ENCODE data around the gene UBE2E2.

Gene UBE2E2

DNA sequence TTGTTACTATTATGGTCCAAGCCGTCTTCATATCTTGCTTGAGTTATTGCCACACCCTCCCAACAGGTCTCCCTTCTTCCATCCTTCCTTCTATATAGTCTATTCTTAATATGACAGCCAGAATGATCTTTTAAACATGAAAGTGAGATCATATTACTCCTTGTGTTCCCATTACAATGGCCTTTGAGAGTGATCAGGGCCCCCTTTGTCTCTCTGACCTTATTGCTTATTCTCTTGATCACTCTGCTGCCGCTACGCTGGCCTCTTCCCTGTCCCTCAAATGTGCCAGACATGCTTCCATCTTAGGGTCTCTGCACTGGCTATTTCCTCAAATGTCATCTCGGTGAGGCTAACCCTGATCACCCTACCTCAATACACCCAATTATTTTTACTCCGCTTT lies 38.1 kb downstream of the UBE2E2 start:
- no peak for DNase-seq

DNA sequence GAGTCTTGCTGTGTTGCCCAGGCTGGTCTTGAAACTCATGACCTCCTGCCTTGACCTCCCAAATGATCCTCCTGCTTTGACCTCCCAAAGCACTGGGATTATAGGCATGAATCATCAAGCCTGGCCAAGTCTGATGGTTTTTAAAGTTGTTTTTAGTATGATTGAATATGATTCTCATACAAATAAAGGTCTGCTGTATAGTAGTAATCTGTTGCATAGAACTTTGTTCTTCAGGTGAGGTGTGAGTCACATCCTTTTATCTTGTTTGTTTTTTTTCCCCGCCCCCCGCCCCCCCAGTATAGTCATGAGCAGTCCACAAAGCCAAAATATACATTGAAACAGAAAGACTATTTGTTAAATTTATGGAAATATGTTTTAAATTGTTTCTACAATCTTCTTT lies 39.0 kb downstream of the UBE2E2 start:
- DNase-seq: no peak

DNA sequence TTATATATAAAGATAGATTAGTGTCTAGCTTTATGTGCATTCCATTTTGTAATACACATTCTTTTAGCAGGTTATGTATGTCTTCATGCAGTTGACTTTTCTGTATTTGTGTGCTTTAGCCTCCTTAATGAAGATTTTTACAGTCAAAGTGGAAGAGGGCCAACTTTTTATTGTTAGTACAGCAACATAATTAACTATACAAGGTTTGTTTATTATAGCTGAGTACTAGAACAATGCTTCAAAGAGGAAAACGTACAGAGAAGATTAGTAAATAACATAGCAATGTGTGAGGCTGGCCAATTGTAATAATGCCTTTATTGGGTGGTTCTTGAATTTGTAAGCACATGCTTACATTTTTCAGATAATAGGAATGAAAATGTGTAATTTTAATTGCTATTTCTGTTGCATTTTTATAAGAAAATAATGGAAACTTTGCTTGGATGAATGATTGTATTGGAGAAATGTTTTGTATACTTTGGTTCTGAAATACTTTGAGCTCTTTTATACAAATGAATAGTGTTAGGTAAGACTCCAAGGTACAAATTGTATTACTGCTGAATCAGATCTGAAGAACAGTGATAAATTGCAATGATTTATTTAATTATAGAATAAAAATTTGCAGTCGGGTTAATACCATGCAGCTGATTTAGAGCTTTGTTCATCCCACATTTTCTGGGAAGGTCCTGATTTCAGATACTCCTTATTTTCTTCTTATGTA lies 41.4 kb downstream of the UBE2E2 start:
- no peak for DNase-seq

DNA sequence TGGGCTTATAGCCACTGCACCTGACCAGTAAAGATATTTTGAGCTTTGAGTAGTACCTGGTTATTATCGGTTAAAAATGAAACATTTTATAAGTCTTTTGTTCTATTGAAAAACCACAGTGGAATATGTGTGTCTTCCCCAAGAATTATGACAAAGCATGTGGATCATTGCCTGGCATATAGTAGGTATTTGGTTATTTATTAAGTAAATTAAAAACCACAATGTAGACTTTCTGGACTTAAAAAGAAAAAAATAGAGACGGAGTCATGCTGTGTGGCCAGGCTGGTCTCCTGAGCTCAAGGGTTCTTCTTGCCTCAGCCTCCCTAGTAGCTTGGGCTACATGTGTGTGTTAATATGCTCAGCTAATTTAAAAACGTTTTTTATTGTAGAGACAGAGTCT lies 43.5 kb downstream of the UBE2E2 start:
- DNase-seq: no peak

DNA sequence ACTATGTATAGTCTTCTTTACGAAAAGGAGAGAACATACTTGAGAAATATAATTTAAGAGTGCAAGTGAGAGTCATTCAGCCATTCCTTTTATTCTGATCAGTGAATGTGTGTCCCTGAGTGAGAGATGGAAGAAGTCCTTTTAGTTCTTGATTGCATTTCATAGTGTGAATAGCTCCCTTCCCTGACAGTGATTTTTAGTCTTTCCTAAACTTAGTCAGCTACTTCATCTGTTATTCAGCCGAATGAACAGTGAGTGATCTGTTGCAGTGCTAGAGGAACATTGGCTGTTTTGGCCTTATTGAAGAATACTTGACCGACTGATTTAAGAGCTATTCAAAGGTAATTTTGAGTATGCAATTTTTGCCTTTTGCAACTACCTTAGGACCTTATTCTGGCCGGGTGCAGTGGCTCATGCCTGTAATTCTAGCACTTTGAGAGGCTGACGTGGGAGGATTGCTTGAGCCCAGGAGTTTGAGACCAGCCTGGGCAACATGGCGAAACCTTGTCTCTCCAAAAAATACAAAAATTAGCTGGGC lies 45.5 kb downstream of the UBE2E2 start:
- no peak for DNase-seq

DNA sequence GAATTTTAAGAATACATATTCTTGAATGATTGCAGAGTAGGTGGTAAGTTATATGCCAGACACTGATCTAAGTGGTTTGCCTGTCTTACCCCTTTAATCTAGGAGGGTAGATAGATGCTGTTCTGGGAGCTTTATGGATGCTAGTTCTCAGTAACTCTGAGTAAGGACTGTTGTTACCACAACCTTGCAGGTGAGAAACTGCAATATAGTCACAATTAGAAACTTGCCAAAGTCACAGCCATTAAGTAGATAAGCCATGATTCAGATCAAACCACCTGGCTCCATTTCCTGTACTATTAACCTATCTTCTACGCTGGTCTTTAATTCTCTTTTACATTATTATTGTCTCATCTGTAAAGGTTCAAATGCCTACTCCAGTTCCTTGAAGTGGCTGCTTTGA lies 46.8 kb downstream of the UBE2E2 start:
- no peak for DNase-seq

DNA sequence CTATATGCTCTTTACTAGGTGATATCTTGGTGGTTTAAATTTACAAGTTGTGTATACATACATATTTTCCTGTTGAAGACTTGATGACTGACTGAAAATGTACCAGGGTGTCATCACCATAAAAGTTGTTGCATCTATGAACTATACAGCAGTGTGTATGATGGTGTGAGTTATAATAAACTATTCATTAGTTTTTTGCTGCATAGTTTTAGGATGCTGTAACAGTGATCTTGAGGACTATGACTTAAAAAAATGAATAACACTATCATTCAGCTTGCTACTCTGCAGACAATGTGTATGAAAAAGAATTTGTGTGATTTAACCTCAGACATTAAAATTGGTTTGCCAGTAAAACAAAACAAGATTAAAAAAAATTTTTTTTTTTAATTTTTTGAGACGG lies 49.0 kb downstream of the UBE2E2 start:
- no peak for DNase-seq

DNA sequence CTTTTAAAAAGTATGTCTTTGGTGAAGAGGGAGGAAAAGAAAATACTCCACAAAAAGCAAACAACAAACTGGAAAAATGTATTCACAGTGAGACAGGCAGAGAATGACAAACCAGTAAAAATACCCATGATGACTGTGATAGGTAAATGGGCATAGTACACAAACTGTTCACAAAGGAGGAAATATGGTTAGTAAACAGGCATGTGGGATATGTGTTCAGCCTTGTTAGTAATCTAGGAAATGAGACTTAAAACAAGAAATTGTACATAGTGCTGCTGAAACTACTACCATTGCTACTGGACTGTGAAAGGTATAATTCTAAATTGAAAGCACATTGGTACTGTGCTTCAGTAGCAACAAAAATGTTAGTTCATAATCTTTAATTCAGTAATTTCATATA lies 50.1 kb downstream of the UBE2E2 start:
- no peak for DNase-seq

DNA sequence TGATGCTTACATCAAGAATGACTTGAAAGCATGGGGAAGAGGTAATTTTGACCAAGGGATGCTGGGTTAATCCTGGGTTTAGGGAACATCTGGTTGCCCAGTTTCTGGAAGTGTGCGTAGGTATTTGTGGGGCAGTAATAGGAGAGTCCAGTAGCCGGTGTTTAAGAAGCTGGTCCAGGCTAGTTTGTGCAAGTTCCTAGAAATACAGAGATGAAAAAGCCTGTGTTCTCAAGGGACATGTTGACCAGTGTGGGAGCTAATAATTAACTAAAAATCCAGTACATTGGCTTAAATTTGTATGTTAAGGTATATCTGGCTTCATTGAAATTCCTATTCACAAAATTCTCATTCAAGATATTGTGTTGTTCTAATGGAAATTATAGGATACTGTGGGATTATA lies 51.2 kb downstream of the UBE2E2 start:
- no peak for DNase-seq

DNA sequence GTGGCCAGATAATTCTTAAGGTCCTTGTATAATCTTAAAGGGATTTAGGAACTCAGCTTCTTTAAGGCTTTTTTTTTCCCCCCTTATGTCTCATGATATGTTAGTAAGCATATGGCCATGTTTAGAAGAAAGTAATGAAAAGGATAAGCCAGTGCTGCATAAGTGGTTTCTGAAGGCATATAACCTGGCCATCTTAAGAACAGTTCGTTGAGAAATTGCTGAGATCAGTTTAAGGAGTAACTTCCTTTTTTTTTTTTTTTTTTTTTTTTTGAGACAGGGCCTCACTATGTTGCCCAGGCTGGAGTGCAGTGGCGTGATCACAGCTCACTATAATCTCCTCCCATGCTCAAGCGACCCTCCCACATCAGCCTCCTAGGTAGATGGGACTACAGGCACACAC lies 51.7 kb downstream of the UBE2E2 start:
- no peak for DNase-seq

DNA sequence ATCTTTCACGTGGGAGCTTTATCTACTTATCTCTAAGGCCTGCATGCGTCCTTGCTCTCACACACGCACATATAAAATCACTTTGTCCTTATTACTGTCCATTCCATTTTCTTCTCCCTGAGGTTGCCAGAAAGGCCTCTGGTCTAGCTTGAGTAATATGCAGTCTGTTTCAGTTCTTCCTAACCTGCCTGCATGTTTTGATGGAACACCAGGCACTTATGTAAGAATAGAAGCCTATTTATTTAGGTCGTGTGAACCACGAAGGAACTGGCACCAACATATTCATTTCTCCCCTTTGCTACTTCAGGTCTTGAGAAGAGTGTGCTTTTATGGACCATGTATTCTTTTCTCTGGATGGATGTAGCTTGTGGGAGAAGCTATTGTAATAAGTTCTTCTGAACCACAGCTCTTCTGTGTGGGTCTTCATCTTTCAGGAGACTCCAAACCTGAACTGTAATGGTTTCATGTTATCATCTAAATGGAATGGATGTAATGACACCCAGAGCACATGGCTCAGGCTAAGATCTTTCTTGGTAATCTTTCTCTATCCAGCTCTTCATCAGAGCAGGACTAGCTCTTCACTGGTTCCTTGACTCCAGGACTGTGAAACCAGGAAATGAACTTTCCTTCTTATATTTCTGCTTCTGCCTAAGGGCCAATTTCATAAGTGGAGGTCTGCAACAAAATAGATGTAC lies 53.8 kb downstream of the UBE2E2 start:
- DNase-seq: peak; percentile 10

DNA sequence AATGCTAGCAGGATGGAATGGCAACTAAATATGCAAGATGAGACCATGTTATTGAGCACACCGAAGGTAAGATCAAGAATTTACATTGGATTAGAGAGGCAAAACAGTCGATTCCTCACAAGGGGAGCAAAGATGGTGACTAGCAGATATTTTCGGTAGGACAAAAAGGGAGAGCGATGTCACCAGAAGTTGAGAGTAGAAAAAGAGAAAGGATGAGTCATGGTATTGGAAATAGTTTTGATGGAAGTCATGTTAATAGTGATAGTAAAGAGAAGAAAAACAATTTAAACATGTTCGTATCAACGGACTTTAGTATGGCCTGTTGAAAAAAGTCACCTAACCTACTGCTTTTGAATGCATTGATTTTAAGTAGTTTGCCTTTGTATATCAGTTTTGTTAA lies 55.0 kb downstream of the UBE2E2 start:
- DNase-seq: no peak

DNA sequence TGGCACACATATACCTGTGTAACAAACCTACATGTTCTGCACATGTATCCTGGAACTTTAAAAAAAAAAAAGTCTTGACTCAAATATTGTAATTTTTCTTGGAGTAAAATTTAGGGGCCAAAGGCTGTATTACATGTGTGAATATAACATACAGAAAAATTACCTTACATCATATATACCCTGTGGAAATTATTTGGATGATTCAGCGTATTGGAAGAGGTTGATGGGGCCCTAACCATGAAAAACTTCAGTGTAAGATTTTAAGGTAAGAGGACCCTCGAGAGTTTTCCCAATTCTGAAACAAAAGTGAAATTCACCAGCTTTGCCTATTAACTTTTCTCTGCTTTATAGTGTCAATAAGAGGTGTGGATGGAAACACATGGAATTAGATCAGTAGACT lies 56.4 kb downstream of the UBE2E2 start:
- DNase-seq: no peak

DNA sequence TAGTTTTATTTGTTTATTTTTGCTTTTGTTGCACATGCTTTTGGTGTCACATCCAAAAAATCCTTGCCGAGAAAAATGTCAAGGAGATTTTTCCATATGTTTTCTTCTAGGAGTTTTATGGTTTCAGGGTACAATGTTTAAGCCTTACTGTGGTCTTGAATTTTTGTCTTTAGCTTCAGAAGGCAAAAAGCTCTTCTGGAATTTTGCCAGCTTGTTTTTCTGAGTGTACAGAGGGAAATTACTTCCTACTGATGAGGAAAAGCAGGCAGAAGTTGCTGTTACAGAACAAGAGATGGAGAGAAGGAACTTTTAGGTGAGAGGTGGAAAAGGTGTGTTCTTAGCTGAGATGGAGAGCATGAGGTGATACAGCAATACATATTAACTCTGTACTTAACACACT lies 59.6 kb downstream of the UBE2E2 start:
- DNase-seq: no peak

DNA sequence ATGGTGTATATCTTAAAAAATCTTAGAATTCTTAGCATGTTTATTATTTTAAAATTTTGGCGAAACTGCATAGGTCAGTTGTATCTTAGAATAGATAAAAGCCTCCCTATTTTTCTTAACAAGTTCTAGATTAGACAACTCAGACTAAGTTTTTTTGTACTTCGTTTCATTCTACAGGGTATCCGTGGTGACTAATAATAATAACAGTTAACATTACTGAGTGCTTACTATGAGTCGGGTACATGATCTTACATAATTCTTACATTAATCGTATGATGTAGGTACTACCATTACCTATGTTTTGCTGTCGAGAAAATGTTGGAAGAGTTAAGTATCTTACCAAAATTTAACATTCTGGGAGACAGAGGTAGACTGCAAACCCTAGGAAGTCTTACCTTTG lies 60.7 kb downstream of the UBE2E2 start:
- DNase-seq: no peak

DNA sequence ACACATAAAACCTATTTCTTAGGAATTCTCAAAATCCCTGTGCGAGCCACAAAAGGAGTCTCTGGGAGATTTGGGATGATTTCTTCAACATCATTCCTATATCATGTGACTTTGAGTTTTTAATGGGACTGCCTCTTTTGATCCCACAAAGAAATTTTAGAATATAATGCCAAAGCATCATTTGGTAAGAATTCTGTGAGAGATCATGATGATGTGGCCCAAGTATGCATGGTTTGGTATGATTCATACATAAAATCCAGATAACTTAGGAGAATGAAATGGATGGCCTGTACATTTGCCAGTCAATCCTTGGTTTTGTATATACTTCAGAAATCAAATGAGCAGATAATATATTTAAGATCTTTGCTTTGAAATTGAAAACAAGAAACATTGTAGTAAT lies 61.3 kb downstream of the UBE2E2 start:
- no peak for DNase-seq

DNA sequence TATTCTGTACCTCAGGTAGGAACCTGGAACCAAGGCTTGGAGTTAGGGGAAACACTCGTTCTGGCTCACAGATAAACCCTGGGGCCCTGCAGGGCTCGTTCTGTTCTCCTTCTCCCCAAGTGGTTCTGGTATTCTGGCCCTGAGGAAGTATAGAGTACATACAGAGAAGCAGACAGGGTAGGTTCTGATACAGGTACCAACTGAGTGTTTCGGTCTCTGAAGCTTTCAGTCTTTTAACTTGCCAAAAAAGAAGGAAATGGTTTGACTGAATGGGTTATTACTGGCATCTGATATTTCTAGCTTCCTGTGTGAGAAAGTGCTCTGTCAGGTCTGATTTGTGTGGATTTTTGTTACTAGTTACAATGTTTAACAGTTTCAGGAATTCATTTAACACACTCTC lies 67.3 kb downstream of the UBE2E2 start:
- DNase-seq: no peak

DNA sequence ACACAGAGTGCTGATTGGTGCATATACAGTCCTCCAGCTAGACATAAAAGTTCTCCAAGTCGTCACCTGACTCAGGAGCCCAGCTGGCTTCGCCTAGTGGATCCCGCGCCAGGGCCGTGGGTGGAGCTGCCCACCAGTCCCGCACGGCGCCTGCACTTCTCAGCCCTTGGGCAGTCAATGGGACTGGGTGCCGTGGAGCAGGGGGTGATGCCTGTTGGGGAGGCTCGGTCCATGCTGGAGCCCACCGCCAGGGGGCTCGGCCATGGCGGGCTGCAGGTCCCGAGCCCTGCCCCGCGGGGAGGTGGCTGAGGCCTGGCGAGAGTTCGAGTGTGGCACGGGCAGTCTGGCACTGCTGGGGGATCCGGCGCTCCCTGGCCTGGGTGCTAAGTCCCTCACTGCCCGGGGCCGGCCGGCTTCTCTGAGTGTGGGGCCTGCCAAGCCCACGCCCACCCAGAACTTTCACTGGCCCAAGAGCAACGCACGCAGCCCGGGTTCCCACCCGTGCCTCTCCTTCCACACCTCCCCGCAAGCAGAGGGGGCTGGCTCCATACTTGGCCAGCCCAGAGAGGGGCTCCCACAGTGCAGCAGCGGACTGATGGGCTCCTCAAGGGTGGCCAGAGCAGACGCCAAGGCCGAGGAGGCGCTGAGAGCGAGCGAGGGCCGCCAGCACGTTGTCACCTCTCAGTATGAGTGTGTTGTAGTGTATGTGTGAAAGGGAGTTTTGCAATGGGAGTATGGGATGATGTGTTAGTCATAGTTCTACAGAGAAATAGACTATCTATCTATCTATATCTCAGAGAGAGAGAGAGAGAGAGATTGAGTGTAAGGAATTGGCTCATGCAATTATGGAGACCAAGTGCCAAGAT lies 69.0 kb downstream of the UBE2E2 start:
- no peak for DNase-seq

DNA sequence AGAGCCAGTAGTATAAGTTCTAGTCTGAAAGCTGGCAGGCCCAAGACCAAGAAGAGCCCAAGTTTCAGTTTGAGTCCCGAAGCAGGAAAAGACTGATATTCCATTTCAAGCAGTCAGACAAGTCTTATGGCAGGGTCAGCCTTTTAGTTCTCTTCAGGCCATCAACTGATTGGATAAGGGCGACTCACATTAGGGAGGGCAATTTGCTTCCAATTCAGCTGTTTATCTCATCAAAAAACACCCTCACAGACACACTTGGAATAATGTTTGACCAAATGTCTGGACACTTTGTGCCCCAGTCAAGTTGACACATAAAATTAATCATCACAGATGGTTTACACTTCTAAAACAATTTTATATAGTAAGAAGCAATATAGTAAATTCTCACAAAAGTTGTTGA lies 69.7 kb downstream of the UBE2E2 start:
- no peak for DNase-seq

DNA sequence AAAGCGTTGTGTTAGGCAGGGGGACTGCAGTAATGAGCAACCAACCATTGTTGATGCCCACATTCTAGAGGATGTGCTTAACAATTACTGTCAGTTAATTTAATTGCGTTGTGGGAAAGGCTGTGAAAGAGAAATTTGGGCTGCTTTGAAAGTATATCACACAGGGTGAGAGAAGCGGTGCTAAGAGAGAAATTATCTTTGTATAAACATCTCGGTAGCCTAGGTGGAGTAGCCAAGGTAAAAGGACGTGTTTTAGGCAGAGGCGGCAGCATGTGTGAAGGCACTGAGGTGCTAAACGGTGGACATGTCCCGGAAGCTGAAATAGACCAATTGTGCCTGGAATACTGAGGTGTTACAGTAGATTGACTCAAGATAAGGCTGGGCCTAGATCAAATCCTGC lies 71.9 kb downstream of the UBE2E2 start:
- DNase-seq: no peak

DNA sequence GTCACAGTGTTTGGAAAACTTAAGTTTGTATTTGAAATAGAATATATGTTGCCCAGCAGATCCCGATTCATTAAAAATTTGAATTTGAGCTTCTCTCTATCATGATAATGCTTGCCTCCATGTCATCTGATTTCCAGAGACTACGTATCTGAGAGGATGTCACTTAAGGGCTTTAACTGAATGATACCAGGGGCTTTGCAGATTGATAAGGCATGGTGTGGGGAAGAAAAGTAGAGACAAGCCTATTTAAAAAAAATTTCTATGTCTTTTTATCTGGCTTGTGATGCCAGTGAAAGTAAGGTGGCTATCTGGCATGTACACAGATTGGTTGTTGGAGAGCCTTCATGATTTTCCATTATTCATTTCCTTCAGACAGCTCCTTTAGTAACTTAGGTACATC lies 72.7 kb downstream of the UBE2E2 start:
- DNase-seq: no peak

DNA sequence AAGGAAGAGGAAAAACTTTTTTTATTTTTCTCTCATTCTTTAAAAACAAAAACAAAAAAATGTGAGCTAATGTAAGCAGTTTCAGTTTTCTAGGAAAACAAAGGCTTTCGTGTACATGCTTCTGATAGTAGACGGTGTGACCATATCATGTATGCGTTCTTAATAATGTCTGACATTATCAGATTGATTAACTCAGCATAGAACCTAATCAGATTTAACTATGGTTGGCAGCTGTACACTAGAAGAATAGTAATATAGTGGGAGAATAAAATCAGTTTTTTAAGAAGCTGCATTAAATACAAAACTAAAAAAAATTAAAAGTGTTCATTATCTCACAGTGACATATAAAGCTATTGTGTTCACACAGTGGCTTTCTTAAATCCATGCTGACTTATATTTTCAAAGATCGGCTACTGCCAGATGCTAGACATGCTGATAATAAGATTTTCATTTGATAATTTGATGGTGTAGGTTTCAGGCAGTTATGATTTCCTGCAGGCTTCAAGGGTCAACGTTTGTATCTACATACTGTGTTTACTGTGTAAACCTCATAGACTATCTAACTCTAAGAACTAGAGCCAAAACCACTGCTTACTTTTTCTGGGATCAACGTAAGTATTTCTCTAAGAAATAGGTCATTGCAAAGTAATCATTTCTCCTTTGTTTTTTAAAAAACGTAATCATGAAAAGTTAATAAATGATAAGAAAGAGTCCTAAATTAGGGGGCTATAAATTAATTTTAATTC lies 74.0 kb downstream of the UBE2E2 start:
- DNase-seq: peak; percentile 9

DNA sequence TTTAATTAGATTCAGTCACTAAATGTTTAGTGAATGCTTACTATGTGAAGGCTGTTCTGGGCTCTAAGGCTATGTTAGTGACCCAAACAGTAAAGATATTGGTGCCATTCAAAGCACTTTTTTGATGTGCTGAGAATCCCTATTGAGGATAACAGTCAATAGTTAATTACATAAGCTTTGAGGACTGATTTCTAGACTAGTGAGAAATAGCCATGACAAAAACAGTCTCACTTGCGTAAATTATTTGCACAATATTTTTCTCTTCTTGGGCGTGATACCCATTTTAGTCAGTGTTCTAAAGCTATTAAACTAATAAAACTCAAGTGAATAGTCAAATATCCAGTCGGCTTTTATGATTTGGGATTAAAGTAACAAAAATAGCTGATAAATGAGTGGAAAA lies 74.6 kb downstream of the UBE2E2 start:
- no peak for DNase-seq
